Thyroid gland (tissue), 4 donors: ENCODE results near the gene SLC6A3. TPM values are rescaled to one million over a fixed set of nuclear protein-coding genes. Genes with fewer than 3 reads are reported as not detected.

Experiments
- DNase-seq, 2 donors: peaks; one replicate each; pipeline ENCODE4 v3.0.0-alpha.2; 2019
- H3K27ac ChIP-seq, 3 donors: fragments of 200-600 bp; sonication (generic); 1 replicate in 2 of 3; 2 replicates in 1 of 3; pipeline ENCODE4 v1.5.1; 2016 to 2019; ENCODE audit warnings: mild to moderate bottlenecking in 1 of 3, moderate library complexity in 1 of 3
- H3K27me3 ChIP-seq: fragments of 200-600 bp; sonication (generic); one replicate; pipeline ENCODE4 v1.5.1; 2019
- H3K36me3 ChIP-seq, 2 donors: fragments of 200-600 bp; sonication (generic); one replicate each; pipeline ENCODE4 v1.5.1; 2016 to 2019
- H3K4me1 ChIP-seq, 2 donors: fragments of 200-600 bp; sonication (generic); one replicate each; pipeline ENCODE4 v1.5.1; 2017 to 2019
- H3K4me3 ChIP-seq, 3 donors: fragments of 200-600 bp; sonication (generic); replicated peaks in 1 of 3; 1 replicate in 2 of 3; 2 replicates in 1 of 3; pipeline ENCODE4 v1.5.1; 2016; ENCODE audit warnings: mild to moderate bottlenecking in 1 of 3
- H3K9me3 ChIP-seq: fragments of 200-600 bp; sonication (generic); one replicate; pipeline ENCODE4 v1.5.1; 2017
- POLR2A ChIP-seq, 2 donors: fragments of 450-650 bp; IDR thresholded peaks; one replicate each; pipeline ENCODE4 v1.6.1; 2017; ENCODE audit warnings: antibody characterized with exemption in 2 of 2, mild to moderate bottlenecking in 2 of 2, moderate library complexity in 1 of 2
- WGBS, 2 donors: methylation state at CpG; one replicate each; pipeline ENCODE4 v1.1.5; 2017; 5-methylcytosine and 5-hydroxymethylcytosine counted together
- intact Hi-C: fragments of 100-400 bp; cut with DNase I; formaldehyde crosslinking; loops from one replicate; pipeline ENCODE4 v1.15.1; 2023
- total RNA-seq, 4 donors: library from RNA; depleted of rRNA; stranded (reverse); fragments of >200 nt; gene quantifications; one replicate each; pipeline ENCODE4 v1.2.3, GENCODE V29; 2016
- TF ChIP-seq, protein P1 (sequence below), 6 experiments: fragments of 200-600 bp in 3 of 6; fragments of 450-650 bp in 3 of 6; sonication (generic) in 3 of 6; IDR thresholded peaks; one replicate each; pipeline ENCODE4 v1.5.1; 2016 to 2019; ENCODE audit warnings: antibody characterized with exemption in 6 of 6, mild to moderate bottlenecking in 2 of 6, inconsistent platforms in 1 of 6, moderate library complexity in 1 of 6

SLC6A3 gene
- total RNA-seq, 4 donors from 2014 or later: 0.54 to 0.67 (median 0.54) TPM; not detected in 1

DNA sequence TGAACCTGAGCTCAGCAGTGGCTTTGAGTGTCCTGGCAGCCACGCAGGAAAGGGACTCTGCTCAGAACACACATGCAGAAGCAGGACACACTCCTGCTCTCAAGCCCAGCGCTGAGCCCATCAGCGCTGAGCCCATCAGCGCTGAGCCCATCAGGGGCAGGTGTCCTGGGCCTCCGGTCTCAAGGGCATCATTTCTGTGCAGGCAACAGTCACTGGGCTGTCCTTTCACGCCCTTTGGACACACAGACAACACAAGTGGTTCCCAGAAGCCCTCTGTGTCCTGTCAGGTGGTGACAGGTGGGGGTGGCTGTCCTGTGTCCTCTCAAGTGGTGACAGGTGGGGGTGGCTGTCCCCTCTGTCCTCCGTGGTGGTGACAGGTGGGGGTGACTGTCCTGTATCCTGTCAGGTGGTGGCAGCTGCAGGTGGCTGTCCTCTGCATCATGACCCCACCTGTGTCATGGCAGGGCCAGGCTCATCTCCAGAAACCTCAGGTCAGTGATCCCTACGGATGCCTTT, 61.3 kb downstream of the SLC6A3 start:
- H3K36me3 ChIP-seq: no peaks in the 10 kb centered on the region
- peaks cover 4 to 22% of the 10 kb centered on the region in 2 donors for H3K4me1 ChIP-seq
- intact Hi-C loops: loop anchor here (5.0 kb wide), 1 partner anchor 37 kb away; the partner anchor contains the start of gene CLPTM1L
- WGBS, 2 donors: 82 to 90% methylated on average over 7 of the region's 8 CpGs
- no peak for DNase-seq
- H3K27ac ChIP-seq: no peak overlapping the region
- H3K27me3 ChIP-seq: no peaks in the 10 kb centered on the region
- H3K4me3 ChIP-seq: no peak overlapping the region
- TF ChIP-seq, protein P1, sequence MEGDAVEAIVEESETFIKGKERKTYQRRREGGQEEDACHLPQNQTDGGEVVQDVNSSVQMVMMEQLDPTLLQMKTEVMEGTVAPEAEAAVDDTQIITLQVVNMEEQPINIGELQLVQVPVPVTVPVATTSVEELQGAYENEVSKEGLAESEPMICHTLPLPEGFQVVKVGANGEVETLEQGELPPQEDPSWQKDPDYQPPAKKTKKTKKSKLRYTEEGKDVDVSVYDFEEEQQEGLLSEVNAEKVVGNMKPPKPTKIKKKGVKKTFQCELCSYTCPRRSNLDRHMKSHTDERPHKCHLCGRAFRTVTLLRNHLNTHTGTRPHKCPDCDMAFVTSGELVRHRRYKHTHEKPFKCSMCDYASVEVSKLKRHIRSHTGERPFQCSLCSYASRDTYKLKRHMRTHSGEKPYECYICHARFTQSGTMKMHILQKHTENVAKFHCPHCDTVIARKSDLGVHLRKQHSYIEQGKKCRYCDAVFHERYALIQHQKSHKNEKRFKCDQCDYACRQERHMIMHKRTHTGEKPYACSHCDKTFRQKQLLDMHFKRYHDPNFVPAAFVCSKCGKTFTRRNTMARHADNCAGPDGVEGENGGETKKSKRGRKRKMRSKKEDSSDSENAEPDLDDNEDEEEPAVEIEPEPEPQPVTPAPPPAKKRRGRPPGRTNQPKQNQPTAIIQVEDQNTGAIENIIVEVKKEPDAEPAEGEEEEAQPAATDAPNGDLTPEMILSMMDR (IDR thresholded peaks at IDR 0.05): no peak
- TF ChIP-seq POLR2A (IDR thresholded peaks at IDR 0.05): no peak
- H3K9me3 ChIP-seq: no peaks in the 10 kb centered on the region

DNA sequence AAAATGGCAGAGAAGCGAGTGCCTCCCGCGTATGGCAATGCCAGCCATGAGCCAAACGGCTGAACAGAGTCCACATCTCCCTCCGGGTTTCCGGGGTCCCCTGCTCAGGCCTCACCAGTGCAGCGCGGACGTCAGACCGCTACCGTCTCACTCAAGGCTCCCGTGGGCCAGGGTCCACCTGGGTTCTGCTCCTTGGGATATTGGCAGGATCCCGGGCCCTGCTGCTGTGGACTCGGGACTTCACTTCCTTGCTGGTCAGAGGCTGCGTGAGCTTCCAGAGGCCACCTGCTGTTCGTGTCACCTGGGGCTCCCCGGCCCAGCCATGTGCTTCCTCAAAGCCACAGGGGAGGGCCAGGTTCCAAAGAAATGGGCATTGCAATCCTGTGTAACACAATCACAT, 61.9 kb downstream of the SLC6A3 start:
- no peaks in the 10 kb centered on the region for H3K27me3 ChIP-seq
- H3K4me3 ChIP-seq: no peak overlapping the region
- intact Hi-C loops: loop anchor here (5.0 kb wide), 1 partner anchor 36 kb away; the partner anchor contains the start of gene CLPTM1L
- no peaks in the 10 kb centered on the region for H3K9me3 ChIP-seq
- H3K4me1 ChIP-seq: peaks cover 4 to 22% of the 10 kb centered on the region in 2 donors
- DNase-seq: no peak
- TF ChIP-seq, protein P1 (IDR thresholded peaks at IDR 0.05): no peak
- no peak for TF ChIP-seq POLR2A (IDR thresholded peaks at IDR 0.05)
- H3K36me3 ChIP-seq: no peaks in the 10 kb centered on the region
- no peak overlapping the region for H3K27ac ChIP-seq
- 77% methylated on average over 7 to 17 of the region's 17 CpGs for WGBS, 2 donors

DNA sequence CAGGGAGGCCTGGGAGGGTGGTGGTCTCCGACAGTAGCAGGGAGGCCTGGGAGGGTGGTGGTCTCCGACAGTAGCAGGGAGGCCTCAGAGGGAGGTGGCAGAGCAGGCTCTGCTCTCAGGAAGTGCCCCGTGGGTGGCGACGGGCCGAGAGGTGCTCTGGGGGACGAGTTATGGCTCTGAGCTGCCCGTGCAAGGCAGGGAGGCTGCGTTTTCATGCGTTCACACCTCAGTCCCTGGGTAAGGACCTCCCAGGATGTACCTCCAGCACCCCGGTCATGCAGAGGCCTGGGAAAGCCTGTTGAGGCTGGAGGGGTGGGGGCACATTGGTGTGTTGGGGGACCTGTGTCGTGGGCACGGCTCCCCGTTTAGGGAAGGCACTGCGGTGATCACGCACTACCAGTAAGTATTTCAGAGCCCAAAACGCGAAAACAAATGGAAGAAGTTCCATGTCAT, 63.0 kb downstream of the SLC6A3 start:
- no peaks in the 10 kb centered on the region for H3K27me3 ChIP-seq
- H3K27ac ChIP-seq: no peak overlapping the region
- H3K9me3 ChIP-seq: no peaks in the 10 kb centered on the region
- TF ChIP-seq POLR2A (IDR thresholded peaks at IDR 0.05): no peak
- TF ChIP-seq, protein P1 (IDR thresholded peaks at IDR 0.05): no peak
- intact Hi-C loops: loop anchor here (5.0 kb wide), 1 partner anchor 35 kb away; the partner anchor contains the start of gene CLPTM1L
- no peaks in the 10 kb centered on the region for H3K36me3 ChIP-seq
- 93 to 94% methylated on average over 15 to 18 of the region's 18 CpGs for WGBS, 2 donors
- no peak overlapping the region for H3K4me3 ChIP-seq
- H3K4me1 ChIP-seq: peaks cover 4 to 22% of the 10 kb centered on the region in 2 donors
- no peak for DNase-seq

DNA sequence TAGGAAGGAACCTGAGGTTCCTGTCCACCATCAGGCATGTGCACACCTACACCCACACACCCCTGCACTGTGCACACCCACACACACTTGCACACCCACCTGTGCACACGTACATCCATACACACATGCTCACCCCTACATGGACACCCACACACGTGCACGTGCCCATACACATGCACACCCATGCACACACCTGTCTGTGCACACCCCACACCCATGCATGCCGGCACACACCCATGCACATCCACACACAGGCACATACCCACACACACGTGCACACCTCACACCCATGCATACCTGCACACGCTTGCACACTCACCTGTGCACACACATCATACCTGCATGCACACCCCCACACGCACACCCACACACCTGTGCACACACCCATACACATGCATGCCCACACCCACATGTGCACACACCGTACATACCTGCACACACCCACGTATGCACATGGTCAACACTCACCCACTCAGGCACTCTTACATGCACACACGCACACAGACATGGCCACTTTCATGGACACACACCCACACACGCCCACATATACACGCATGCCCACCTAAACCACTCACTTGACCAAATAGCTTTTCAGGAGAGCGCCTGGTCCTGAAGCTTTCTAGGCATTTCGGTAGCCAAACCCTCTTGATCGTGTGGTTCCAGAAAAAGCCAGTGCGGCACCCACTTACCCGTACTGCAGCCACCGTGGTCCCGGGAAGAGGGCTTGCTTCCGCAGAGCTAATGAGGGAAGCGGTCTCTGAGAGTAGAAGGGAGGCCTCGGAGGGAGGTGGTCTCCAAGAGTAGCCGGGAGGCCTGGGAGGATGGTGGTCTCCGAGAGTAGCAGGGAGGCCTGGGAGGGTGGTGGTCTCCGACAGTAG, 63.6 kb downstream of the SLC6A3 start:
- no peaks in the 10 kb centered on the region for H3K27me3 ChIP-seq
- H3K4me3 ChIP-seq: no peak overlapping the region
- intact Hi-C loops: loop anchor here (5.0 kb wide), 1 partner anchor 34 kb away; the partner anchor contains the start of gene CLPTM1L
- WGBS, 2 donors: 91 to 93% methylated on average over 25 of the region's 25 CpGs
- TF ChIP-seq, protein P1 (IDR thresholded peaks at IDR 0.05): no peak
- no peak for TF ChIP-seq POLR2A (IDR thresholded peaks at IDR 0.05)
- H3K9me3 ChIP-seq: no peaks in the 10 kb centered on the region
- DNase-seq: no peak
- H3K4me1 ChIP-seq: peaks cover 2 to 15% of the 10 kb centered on the region in 2 donors
- no peak overlapping the region for H3K27ac ChIP-seq
- H3K36me3 ChIP-seq: no peaks in the 10 kb centered on the region
